ENCODE results near the gene CLASP2. TPM values are rescaled to one million over a fixed set of nuclear protein-coding genes. Genes with fewer than 3 reads are reported as not detected.

CLASP2 gene
- total RNA-seq, 1 donor from 2014 or later, result 65.0 TPM

DNA sequence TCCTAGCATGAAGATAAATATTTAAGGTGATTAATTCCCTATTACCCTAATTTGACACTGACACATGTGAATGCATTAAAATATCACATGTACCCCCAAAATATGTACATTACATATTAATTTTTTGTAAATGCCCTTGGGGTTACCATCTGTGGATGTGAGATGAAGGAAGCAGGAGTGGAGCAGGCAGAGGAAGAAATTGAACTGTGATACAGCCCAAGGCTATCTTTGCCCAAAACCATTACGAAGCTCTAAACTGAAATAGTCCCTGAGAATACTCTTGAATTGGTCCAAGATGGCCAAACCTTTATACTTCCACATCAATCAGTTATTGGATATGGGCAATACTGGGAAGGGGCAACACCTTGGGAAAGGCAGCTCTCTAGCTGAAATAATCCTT lies 105.0 kb downstream of the CLASP2 start:
- Histone ChIP-seq H3K36me3 (ENCODE audit: insufficient read depth, low read length) (no peaks in the 10 kb centered on the region), H4K20me1 (ENCODE audit: insufficient read depth, low read length) (no peaks in the 10 kb centered on the region), H3K79me2 (ENCODE audit: insufficient read depth, low read length) (no peaks in the 10 kb centered on the region), H3K9me3 (ENCODE audit: insufficient read depth, low read depth, low read length) (no peaks in the 10 kb centered on the region), H3K9ac (ENCODE audit: low read length) (no peak overlapping the region), H2AFZ (ENCODE audit: low read depth, low read length) (no peak overlapping the region), H3K4me2 (ENCODE audit: low read length) (no peak overlapping the region), H3K27ac (ENCODE audit: low read depth, low read length) (no peak overlapping the region), H3K27me3 (ENCODE audit: insufficient read depth, low read length) (no peaks in the 10 kb centered on the region), H3K4me3 (ENCODE audit: insufficient read depth, low read depth, low read length) (no peak overlapping the region), H3K4me1 (ENCODE audit: insufficient read depth, low read length) (no peaks in the 10 kb centered on the region)
- peaks cover 5% of the 10 kb centered on the region for H3K4me1 Mint-ChIP-seq (ENCODE audit: low read depth, unreplicated experiment)
- no peaks in the 10 kb centered on the region for H3K9me3 Mint-ChIP-seq (ENCODE audit: unreplicated experiment)
- H3K4me3 Mint-ChIP-seq (ENCODE audit: unreplicated experiment), result no peak overlapping the region
- H3K36me3 Mint-ChIP-seq (ENCODE audit: low read depth, unreplicated experiment), result peaks cover 5% of the 10 kb centered on the region
- no peaks in the 10 kb centered on the region for H3K27me3 Mint-ChIP-seq (ENCODE audit: low read depth, unreplicated experiment)
- H3K27ac Mint-ChIP-seq (ENCODE audit: unreplicated experiment), result no peak overlapping the region
- TF ChIP-seq, protein P1, sequence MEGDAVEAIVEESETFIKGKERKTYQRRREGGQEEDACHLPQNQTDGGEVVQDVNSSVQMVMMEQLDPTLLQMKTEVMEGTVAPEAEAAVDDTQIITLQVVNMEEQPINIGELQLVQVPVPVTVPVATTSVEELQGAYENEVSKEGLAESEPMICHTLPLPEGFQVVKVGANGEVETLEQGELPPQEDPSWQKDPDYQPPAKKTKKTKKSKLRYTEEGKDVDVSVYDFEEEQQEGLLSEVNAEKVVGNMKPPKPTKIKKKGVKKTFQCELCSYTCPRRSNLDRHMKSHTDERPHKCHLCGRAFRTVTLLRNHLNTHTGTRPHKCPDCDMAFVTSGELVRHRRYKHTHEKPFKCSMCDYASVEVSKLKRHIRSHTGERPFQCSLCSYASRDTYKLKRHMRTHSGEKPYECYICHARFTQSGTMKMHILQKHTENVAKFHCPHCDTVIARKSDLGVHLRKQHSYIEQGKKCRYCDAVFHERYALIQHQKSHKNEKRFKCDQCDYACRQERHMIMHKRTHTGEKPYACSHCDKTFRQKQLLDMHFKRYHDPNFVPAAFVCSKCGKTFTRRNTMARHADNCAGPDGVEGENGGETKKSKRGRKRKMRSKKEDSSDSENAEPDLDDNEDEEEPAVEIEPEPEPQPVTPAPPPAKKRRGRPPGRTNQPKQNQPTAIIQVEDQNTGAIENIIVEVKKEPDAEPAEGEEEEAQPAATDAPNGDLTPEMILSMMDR (IDR thresholded peaks at IDR 0.05; ENCODE audit: insufficient read depth, low read depth, low read length), result no peak
- no peak for TF ChIP-seq EZH2 (IDR thresholded peaks at IDR 0.05; ENCODE audit: insufficient read depth, low read length)
- FAIRE-seq (no peak), DNase-seq (ENCODE audit: low read depth) (no peak)

DNA sequence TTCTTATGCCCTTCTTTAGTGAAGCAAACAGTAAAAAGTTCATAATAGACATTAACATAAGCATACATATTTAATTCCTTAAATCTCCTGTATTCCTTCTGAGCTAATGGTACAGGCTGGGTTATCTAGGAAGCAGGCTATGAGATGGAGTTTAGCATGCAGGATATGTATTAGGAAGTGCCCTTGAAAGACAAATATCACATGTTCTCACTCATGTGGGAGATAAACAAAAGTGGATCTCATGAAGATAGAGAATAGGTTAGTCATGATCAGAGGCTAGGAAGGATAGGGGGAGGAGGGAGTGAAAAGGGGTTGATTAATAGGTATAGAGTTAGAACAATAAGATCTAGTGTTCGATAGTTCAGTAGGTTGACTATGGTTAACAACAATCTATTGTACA lies 105.4 kb downstream of the CLASP2 start:
- no peak overlapping the region for H3K4me3 ChIP-seq (ENCODE audit: insufficient read depth, low read depth, low read length)
- no peaks in the 10 kb centered on the region for H3K4me1 ChIP-seq (ENCODE audit: insufficient read depth, low read length)
- DNase-seq (ENCODE audit: low read depth) (no peak), FAIRE-seq (no peak)
- no peaks in the 10 kb centered on the region for H3K36me3 ChIP-seq (ENCODE audit: insufficient read depth, low read length)
- H3K9me3 ChIP-seq (ENCODE audit: insufficient read depth, low read depth, low read length), result no peaks in the 10 kb centered on the region
- Mint-ChIP-seq H3K4me3 (ENCODE audit: unreplicated experiment) (no peak overlapping the region), H3K4me1 (ENCODE audit: low read depth, unreplicated experiment) (peaks cover 7% of the 10 kb centered on the region), H3K27ac (ENCODE audit: unreplicated experiment) (no peak overlapping the region), H3K9me3 (ENCODE audit: unreplicated experiment) (no peaks in the 10 kb centered on the region), H3K36me3 (ENCODE audit: low read depth, unreplicated experiment) (peaks cover 6% of the 10 kb centered on the region), H3K27me3 (ENCODE audit: low read depth, unreplicated experiment) (no peaks in the 10 kb centered on the region)
- H4K20me1 ChIP-seq (ENCODE audit: insufficient read depth, low read length), result no peaks in the 10 kb centered on the region
- no peak overlapping the region for H3K27ac ChIP-seq (ENCODE audit: low read depth, low read length)
- no peaks in the 10 kb centered on the region for H3K27me3 ChIP-seq (ENCODE audit: insufficient read depth, low read length)
- no peak for TF ChIP-seq EZH2 (IDR thresholded peaks at IDR 0.05; ENCODE audit: insufficient read depth, low read length)
- TF ChIP-seq, protein P1 (IDR thresholded peaks at IDR 0.05; ENCODE audit: insufficient read depth, low read depth, low read length), result no peak
- H3K9ac ChIP-seq (ENCODE audit: low read length), result no peak overlapping the region
- no peaks in the 10 kb centered on the region for H3K79me2 ChIP-seq (ENCODE audit: insufficient read depth, low read length)
- H2AFZ ChIP-seq (ENCODE audit: low read depth, low read length), result no peak overlapping the region
- H3K4me2 ChIP-seq (ENCODE audit: low read length), result no peak overlapping the region

DNA sequence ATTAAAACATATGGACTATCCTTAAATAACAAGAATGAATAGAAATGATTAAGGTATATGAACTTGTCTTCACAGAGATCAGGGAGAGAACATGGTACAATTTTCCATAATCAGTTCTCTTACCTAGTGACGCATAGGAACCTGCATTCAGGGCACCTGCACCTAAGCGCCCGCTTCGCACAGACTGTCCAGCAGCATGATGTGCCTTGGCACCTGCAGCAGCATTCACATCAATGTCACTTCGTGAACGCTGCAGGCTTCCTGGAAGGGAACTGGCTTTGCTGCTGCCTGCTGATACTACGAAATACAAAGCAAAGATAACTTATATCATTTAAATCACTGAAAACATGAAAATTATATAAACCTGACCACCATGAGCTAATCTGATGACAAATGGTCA lies 115.2 kb downstream of the CLASP2 start:
- H4K20me1 ChIP-seq (ENCODE audit: insufficient read depth, low read length), result no peaks in the 10 kb centered on the region
- peaks cover 14% of the 10 kb centered on the region for H3K36me3 ChIP-seq (ENCODE audit: insufficient read depth, low read length)
- Mint-ChIP-seq H3K36me3 (ENCODE audit: low read depth, unreplicated experiment) (peaks cover 19% of the 10 kb centered on the region), H3K9me3 (ENCODE audit: unreplicated experiment) (no peaks in the 10 kb centered on the region), H3K4me1 (ENCODE audit: low read depth, unreplicated experiment) (peaks cover under 1% of the 10 kb centered on the region), H3K4me3 (ENCODE audit: unreplicated experiment) (no peak overlapping the region), H3K27ac (ENCODE audit: unreplicated experiment) (no peak overlapping the region), H3K27me3 (ENCODE audit: low read depth, unreplicated experiment) (no peaks in the 10 kb centered on the region)
- no peaks in the 10 kb centered on the region for H3K4me1 ChIP-seq (ENCODE audit: insufficient read depth, low read length)
- FAIRE-seq (no peak), DNase-seq (ENCODE audit: low read depth) (no peak)
- no peak overlapping the region for H2AFZ ChIP-seq (ENCODE audit: low read depth, low read length)
- H3K9me3 ChIP-seq (ENCODE audit: insufficient read depth, low read depth, low read length), result no peaks in the 10 kb centered on the region
- no peaks in the 10 kb centered on the region for H3K79me2 ChIP-seq (ENCODE audit: insufficient read depth, low read length)
- no peak overlapping the region for H3K4me3 ChIP-seq (ENCODE audit: insufficient read depth, low read depth, low read length)
- TF ChIP-seq, protein P1 (IDR thresholded peaks at IDR 0.05; ENCODE audit: insufficient read depth, low read depth, low read length), result no peak
- H3K27ac ChIP-seq (ENCODE audit: low read depth, low read length), result no peak overlapping the region
- no peak overlapping the region for H3K9ac ChIP-seq (ENCODE audit: low read length)
- H3K27me3 ChIP-seq (ENCODE audit: insufficient read depth, low read length), result no peaks in the 10 kb centered on the region
- no peak overlapping the region for H3K4me2 ChIP-seq (ENCODE audit: low read length)
